ENCODE data around the gene RANBP1.

RANBP1 gene

DNA sequence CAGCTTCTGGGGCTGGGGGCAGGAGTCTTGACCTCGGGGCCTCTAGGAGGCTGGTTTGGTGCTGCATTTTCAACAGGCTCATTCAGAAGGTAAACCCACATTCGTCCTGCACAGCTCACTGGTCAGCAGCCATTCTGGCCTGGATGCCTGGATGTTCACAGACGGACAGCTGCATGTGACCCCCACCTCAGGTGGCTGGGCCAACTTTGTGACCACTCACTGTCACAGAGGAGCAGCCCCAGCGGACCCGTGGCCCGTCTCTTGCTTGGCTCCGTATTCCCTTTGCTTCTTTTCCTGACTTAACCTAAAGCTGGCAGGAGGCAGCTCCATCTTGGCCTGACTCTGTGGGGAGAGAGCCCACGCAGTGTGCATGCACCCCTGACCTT is 27.6 kb upstream of the RANBP1 start:
- no peak for DNase-seq (ENCODE audit: low read depth in 3 of 3, low spot score in 1 of 3)

DNA sequence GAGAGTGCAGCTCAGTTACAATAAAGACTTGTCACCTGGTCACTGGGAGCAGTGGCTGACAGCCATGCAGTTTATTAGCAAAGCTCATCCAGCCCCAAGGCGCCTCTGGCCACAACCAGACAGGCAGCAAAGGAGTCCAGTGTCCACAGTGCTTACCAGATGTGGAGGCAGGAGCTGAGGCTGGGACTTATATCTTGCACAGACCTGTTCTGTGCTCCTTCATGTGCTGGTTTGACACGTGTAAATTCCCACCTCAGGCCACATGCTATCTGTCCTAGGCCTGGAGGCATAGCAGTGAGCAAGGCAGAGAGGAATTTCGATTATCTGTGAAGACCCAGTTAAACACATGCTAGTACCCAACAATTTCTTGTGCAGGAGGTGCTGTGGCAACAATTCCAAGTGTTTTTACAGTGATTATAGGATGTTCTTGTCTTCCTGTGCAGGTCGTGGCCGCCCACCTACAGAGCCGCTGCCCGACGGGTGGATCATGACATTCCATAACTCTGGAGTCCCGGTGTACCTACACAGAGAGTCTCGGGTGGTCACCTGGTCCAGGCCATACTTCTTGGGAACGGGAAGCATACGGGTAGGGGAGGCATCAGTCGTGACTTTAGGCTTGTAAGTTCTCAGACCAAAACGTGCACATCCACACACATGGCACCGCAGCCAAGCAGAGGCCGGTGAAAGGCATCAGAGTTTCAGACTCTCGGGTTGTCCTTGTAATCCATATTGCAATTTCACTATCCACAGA is 26.5 kb upstream of the RANBP1 start:
- no peak for DNase-seq (ENCODE audit: low read depth in 3 of 3, low spot score in 1 of 3)

DNA sequence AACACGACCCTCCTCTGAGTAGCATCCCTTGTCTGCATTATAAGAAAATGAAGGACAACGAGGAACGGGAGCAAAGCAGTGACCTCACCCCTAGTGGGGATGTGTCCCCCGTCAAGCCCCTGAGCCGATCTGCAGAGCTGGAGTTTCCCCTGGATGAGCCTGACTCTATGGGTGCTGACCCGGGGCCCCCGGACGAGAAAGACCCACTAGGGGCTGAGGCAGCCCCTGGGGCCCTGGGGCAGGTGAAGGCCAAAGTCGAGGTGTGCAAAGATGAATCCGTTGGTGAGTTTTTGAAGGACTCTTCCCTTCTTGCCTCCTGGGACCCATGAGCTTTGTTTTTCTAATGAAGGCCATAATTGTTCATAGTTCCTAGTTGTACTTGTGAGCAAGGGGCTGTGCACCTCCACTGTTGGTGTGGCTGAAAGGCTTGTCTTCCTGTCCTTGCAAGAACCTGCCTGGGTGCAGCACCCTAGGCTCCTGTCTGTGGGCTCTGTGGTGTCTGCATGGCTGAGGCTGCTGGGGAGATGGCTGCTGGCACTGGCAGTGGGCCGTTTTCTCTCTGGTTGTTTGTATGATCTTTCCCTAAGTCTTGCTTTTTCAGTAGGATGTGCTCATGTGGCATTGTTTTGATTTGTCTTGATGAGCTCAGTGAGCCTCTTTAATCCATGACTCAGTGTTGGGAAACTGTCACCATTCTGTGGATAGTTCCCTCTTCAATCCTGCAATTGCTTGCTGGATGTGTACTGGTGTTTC is 25.8 kb upstream of the RANBP1 start:
- DNase-seq (ENCODE audit: low read depth in 3 of 3, low spot score in 1 of 3), result no peak

DNA sequence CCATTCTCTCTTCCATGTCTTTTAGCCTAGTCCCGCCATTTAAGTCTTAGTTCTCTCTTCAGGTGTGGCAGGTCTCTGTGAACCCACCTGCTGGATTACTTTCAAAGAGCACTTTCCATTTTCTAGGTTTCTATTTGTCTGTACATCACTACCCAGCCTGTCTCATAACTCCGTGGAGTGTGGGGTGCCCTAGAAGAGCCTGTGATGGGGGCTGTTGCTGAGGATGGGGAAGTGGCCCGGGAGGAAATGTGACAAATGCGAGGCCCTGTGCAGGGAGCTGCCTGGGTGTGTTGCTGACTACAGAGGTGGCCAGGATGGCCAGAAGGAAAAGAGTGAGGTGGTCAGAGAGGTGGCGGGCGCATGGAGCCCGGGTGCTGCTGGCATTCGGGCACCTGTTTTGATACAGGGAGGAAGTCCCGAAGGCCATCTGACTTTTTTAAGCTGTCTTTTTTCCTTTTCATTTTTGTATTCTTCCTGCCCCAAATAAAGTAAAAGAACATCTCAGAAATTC is 25.1 kb upstream of the RANBP1 start:
- DNase-seq (ENCODE audit: low read depth in 3 of 3, low spot score in 1 of 3), result no peak

DNA sequence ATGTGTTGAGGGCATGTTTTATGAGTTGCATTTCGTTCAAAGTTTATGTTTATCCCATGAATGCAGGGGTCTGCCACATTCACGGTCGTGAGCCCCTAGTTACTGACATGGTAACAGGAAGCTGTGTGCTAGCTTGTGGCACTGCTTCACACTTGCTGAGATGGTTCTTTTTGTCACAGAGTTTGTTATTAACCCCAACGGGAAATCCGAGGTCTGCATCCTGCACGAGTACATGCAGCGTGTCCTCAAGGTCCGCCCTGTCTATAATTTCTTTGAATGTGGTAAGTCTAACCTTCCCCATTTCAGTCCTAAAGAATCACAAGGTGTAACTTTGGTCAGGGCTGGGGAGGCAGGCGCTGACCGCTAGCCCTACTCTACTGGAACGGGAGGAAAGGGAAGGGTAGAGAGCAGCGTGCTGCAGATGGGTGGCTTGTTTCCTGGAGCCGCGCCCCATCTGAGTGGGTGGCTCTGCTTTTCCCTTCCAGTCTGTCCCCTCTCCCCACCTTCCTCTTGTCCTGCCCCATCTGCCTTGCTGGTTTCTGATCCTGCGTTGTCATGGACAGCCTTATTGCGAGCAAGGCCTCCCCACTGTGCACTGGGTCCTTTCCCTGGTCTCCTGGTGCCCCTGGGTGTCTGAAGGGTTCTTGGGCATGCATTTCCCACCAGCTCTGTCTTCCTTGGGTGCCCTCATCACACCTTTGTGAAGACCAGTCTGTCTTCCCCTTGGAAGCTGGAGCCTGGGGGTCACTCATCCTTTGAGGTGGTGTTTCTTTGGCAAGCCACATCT is 24.0 kb upstream of the RANBP1 start:
- no peak for DNase-seq (ENCODE audit: low read depth in 3 of 3, low spot score in 1 of 3)

DNA sequence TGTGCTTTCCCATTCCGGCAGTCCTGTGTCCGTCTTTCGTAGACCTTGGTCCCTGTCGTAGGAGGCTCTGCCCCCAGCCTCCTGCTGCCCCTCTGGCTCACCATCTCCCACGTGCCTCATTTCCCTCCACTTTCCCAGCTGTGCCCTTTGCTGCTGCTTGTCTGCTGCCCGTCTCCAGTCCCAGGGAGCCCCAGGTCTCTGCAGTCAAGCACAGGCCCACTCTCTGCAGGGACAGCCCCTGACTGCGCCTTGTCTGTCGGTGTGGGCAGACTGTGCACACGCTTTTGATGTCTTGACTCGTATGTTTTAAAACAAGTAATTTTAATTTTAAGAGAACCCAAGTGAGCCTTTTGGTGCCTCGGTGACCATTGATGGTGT is 23.4 kb upstream of the RANBP1 start:
- no peak for DNase-seq (ENCODE audit: low read depth in 3 of 3, low spot score in 1 of 3)

DNA sequence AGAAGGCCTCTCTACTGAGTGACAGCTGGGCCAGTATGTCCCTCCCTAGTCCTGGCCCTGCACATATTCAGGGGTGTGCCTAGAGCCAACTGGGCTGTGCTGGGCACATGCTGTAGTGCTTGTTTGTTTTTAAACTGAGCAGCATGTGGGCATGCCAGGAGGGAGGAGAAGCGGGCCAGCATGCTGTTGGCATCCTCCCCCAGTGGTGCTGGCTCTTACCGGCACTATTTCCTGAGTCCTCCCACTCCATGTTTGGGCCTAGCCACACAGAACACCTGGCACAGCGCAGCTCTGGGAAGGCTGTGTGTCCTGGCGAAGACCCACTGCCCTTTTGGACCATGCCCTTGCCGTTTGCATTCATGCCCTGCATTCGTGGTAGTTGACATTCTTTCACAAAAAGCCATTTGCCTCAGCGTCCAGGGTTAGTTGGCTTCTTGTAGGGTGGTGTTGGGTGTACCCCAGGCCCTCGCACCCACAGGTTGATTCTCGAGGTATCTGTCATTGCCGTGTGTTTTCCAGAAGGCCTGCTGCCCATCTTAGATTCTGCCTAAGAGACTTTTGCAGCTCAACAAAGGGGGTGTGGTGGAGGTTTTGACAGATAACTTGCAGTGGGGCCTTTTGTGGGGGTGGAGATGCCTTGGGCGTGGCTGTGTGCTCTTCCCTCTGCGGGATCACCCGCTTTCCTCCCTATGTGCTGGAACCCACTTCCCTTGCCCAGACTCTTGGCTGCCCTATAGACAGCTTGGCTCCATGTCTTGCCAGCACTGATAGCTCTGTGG is 22.3 kb upstream of the RANBP1 start:
- DNase-seq (ENCODE audit: low read depth in 3 of 3, low spot score in 1 of 3), result no peak

DNA sequence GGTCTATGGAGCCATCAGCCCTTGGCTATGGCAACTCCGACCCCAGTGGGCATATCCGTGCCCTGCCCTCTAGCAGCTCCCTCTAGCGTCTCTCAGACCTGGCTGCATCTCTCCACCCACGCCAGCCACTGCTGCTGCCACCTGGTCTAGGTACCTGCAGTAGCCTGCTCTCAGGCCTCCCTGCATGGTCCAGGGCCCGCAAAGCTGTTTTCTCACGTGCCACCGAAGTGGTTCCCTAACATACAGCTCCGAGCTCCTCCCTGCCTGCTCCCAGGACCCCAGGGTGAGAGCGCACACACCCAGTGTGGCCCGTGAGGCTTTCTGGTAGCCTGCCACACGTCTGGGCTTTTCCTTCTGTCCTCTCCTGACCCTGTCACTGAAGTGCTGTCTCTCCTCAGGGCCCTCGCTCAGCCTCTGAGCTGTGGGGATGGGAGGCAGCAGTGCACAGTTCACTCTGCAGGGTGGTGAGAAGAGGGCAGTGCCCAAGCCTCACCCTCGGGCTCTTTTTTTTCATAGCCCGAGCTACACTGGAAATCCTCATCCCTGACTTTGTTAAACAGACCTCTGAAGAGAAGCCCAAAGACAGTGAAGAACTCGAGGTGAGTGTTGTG is 21.6 kb upstream of the RANBP1 start:
- DNase-seq (ENCODE audit: low read depth in 3 of 3, low spot score in 1 of 3), result no peak

DNA sequence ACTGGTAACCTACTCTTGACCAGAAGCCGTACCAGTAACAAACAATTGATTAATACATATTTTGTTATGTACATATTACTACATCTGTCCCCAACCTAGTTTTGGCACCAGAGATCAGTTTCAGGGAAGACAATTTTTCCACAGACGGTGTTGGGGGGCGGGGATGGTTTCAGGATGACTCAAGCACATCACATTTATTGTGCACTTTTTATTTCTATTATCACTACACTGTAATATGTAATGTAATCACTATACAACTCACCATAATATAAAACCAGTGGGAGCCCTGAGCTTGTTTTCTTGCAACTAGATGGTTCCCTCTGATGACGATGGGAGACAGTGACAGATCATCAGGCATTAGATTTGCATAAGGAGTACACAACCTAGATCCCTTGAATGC is 20.4 kb upstream of the RANBP1 start:
- DNase-seq (ENCODE audit: low read depth in 3 of 3, low spot score in 1 of 3), result no peak

DNA sequence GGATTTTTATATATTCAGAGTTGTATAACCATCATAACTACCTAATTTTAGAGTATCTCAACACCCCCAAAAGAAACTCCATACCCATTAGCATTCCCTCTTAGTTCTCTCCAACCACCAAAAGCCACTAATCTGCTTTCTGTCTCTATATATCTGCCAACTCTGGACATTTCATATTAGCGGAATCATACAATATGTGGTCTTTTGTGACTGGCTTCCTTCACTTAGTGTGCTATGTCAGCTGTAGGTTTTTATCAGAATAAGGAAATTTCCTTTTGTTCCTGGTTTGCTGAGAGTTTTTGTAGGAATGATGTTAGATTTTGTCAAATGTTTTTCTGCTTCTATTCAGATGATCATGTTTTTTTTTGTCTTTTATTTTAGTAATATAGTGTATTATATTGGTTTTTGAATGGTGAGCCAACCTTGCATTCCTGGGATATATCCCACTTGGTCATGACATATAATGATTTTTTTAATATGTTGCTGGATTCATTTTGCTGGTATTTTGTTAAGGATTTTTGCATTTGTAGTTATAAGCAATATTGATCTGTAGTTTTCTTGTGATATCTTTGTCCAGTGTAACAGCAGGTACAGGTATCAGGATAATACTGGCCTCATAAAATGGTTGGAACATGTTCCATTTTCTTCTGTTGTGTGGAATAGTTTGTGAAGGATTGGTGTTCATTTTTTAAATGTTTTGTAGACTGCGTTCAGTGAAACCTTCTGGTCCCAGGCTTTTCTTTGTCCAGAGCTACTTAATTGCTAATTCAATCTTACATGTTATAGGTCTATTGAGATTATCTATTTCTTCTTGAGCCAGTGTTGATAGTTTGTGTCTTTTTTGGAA is 19.1 kb upstream of the RANBP1 start:
- DNase-seq (ENCODE audit: low read depth in 3 of 3, low spot score in 1 of 3), result no peak

DNA sequence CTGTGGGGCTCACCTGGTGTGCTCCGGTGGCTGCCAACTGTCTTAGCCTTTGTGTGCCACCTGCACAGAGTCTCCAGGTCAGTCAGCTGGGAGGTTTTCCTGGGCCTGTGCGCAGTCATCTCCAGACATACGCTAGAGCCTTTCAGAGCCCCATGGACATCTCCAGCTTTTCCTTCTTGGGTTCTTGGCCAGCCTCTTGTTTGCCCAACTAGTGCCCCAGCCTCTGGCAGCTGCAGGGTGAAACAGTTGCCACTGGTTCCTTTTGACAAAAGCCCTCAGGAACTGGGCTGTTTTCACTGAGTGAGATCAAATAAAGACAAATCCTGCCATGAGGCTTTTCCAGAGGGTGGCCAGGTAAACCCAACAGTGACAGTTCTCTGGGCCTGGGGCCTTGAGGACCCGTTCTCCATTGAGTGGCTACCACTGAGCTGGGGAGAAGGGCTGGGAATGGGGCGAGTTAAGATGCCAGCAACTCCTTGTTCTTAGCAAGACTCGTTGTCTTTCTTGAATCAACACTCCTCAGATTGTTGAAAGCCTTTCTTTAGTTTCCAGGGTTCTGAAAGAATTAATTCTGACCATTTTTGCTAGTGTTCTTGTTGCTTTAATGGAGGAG is 16.7 kb upstream of the RANBP1 start:
- DNase-seq (ENCODE audit: low read depth in 3 of 3, low spot score in 1 of 3), result no peak

DNA sequence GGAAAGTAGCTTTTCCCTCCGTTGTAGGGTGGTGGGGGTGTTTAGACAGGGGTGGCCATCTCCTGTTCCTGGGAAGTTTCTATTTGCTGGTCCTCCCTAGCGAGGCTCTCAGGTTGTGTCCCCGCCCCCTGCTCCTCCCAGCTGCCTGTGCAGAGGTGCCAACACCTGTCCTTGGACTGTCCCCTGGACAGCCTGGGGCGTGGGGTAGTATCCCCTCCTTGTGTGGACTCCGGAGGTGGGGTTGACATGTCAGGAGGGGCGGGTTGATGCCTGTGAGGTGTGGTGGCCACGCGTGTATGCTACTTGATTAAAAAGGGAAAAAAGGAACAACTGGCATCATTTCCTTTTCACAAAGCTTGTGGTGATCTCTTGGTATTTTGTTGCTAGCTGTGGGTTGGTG is 14.3 kb upstream of the RANBP1 start:
- DNase-seq (ENCODE audit: low read depth in 3 of 3, low spot score in 1 of 3), result no peak

DNA sequence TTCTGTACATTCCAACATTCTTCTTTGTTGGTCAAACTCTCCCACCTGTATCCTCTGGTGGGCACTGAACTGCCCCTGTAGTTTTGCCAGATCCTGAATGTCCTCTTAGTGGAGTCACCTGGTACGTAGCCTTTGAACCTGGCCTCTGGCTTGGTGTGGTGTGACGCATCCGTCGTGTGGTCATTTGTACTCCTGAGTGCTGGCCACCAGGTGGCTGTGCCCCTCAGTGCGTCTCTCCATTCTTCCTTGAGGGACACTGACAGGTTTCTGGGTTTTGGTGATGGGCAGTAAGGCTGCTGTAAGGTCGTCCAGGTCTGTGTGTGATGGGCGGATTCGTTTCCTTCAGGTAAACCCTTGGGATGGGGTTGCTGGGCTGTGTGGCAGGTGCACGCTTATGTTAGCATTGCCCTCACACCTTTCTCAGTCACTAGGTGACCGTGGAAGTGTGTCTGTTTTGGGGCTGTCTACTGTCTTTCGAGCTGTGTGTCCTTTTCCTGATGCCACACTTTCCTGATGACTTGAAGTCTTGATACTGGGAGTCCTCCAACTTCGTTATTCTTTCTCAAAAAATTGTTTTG is 13.6 kb upstream of the RANBP1 start:
- no peak for DNase-seq (ENCODE audit: low read depth in 3 of 3, low spot score in 1 of 3)

DNA sequence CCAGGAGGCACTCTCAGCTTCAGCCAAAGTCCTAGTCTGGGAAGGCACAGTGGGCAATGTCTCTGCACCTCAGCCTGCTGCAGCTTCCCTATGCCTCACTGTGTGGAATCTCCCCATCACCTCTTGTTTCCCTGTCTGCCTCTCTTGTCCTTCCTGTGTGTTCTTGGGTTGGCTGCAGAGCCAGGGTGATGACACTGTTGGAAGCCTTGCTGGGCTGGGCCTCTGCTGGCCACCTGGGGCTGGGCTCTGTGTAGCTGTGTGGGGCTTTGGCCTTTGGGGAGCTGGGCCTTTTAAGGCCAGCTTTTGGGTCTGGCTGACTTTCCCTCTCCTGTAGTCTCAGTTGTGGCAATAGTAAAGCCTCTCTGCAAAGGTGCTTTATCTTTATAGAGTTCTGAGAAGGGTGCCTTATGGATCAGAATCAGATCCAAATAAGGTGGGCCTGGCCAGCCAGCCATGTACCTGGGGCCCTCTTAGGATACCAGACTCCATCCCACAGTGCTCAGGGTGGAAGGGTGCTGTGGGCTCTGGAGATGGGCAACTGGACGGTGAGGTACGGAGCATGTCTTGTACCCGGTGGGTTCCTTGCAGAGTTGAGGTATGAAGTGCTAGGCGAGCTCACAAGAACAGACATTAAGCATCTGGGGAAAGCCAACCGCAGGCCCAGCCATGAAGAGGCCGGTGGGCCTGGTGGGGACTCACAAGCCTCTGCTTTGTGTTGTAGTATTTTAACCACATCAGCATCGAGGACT is 10.3 kb upstream of the RANBP1 start:
- no peak for DNase-seq (ENCODE audit: low read depth in 3 of 3, low spot score in 1 of 3)

DNA sequence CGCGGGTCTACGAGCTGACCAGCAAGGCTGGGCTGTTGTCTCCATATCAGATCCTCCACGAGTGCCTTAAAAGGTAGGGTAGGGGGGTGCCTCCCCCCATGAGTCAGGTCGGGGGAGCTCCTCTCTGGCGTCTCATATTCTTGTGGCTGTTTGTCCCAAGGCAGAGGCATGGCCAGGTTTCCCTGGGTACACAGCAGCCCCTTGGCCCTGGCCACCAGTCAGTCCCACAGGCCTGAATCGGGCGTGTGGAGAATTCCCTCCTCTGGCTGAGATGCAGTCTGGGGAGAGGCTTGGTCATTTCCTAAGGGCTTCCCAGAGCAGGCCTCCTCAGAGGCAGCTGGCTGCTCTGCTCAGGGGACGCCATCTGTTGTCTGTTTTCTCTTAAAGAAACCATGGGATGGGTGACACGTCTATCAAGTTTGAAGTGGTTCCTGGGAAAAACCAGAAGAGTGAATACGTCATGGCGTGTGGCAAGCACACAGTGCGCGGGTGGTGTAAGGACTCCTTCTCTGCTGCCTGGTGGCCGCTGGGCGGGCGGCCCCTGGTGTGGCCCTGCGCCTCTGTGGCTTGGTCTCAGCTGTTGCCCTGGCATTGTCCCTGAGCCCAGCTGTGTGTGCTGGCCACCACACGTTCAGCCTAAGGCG is 9.6 kb upstream of the RANBP1 start:
- no peak for DNase-seq (ENCODE audit: low read depth in 3 of 3, low spot score in 1 of 3)

DNA sequence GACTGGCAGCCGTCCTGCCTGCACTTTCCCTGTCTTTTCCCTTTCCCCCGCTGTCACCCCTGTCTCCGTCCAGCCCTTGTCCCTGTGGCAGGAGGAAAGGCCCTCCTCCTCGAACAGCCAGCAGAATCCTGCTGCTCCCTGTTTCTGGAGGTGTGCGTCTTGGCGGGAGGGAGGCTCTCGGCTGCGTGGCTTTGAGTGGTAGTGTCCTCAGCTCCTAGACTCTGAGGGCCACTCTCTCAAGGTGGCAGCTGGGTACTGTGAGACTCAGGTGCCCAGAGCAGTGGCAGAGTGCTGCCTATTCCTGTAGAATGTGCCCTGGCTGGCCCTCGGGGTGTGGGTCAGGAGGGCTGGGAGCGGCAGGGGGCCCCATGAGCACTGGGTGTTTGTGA is 9.1 kb upstream of the RANBP1 start:
- DNase-seq (ENCODE audit: low read depth in 3 of 3, low spot score in 1 of 3), result no peak

DNA sequence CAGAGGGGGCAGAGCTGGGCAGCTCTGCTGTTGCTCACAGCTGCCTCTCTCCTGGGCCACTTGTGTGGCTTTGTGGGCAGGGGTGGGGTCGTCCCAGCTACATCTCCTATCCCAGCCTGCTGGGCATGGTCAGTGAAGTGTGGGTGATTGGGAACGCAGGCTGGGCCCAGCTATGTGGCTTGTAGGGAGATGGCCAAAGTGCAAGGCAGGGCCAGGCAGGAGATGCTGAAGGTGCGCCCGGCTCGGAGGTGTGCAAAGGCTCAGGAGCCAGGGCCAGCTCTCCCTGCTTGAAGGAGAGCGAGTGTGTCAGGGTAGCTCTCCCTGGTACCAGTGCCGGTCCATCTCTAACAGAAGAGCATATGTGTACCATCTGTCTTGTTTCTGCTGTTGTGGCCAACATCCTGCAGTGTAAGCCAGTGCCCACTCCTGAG is 8.4 kb upstream of the RANBP1 start:
- DNase-seq (ENCODE audit: low read depth in 3 of 3, low spot score in 1 of 3), result no peak

Measured in stimulated activated CD4-positive, alpha-beta T cell treated with anti-CD3 and anti-CD28 coated beads, TNF-alpha, amount 100 ng/mL, for 1 hour (primary cell).